HEK293T (cell line): ENCODE data around the gene MGAT2.

Source experiments
- ARNT ChIP-seq: fragments of 450-650 bp; IDR thresholded peaks from 2 replicates; pipeline ENCODE4 v1.6.1; 2017; ENCODE audit warnings: mild to moderate bottlenecking
- BHLHE40 ChIP-seq: fragments of 450-650 bp; IDR thresholded peaks from 2 replicates; pipeline ENCODE4 v1.6.1; 2016; ENCODE audit warnings: mild to moderate bottlenecking, moderate library complexity, borderline replicate concordance
- CTBP1 ChIP-seq: fragments of 450-650 bp; IDR thresholded peaks from 2 replicates; pipeline ENCODE4 v1.6.1; 2016; ENCODE audit warnings: borderline replicate concordance
- ELF4 ChIP-seq: fragments of 450-650 bp; IDR thresholded peaks from 2 replicates; pipeline ENCODE4 v1.6.1; 2017; ENCODE audit warnings: antibody characterized with exemption
- FOXA1 ChIP-seq: fragments of 450-650 bp; IDR thresholded peaks from 2 replicates; pipeline ENCODE4 v1.6.1; 2016; ENCODE audit warnings: mild to moderate bottlenecking
- FOXK2 ChIP-seq: fragments of 450-650 bp; IDR thresholded peaks from 2 replicates; pipeline ENCODE4 v1.6.1; 2016; ENCODE audit warnings: mild to moderate bottlenecking
- HDGF ChIP-seq: fragments of 450-650 bp; IDR thresholded peaks from 2 replicates; pipeline ENCODE4 v1.6.1; 2017; ENCODE audit warnings: antibody characterized with exemption, borderline replicate concordance
- LEF1 ChIP-seq: fragments of 450-650 bp; IDR thresholded peaks from 2 replicates; pipeline ENCODE4 v1.6.1; 2017; ENCODE audit warnings: mild to moderate bottlenecking, borderline replicate concordance
- NFRKB ChIP-seq: fragments of 450-650 bp; IDR thresholded peaks from 2 replicates; pipeline ENCODE4 v1.6.1; 2016; ENCODE audit warnings: mild to moderate bottlenecking, moderate library complexity
- SP1 ChIP-seq: fragments of 450-650 bp; IDR thresholded peaks from 2 replicates; pipeline ENCODE4 v1.6.1; 2017
- SUZ12 ChIP-seq: fragments of 450-650 bp; IDR thresholded peaks from 2 replicates; pipeline ENCODE4 v1.6.1; 2016; ENCODE audit warnings: mild to moderate bottlenecking
- TARDBP ChIP-seq: fragments of 450-650 bp; IDR thresholded peaks from 2 replicates; pipeline ENCODE4 v1.6.1; 2016
- ZNF384 ChIP-seq: fragments of 450-650 bp; IDR thresholded peaks from 2 replicates; pipeline ENCODE4 v1.6.1; 2016
- TF ChIP-seq, protein P1 (sequence below): fragments of 450-650 bp; IDR thresholded peaks from 2 replicates; pipeline ENCODE4 v1.6.1; 2016

DNA sequence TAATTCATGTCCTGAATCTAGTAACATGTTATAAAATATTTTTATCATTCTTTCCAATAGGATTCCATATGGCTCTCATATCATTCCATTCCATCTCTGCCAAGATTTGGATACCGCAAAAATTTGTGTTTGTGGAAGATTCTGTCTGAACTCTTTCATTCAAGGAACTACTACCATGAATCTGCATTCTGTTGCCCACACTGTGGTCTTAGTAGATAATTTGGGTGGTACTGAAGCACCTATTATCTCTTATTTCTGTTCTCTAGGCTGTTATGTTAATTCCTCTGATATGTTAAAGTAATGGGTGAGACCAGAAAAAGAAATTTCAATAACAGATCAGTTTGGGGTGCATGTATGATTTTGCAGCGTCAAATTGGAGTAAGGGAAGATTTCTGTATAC, 6.4 kb upstream of the MGAT2 start:
- TF ChIP-seq ZNF384 (no peak), TARDBP (no peak), SP1 (no peak), SUZ12 (no peak), ELF4 (no peak), LEF1 (no peak), CTBP1 (no peak), ARNT (no peak), NFRKB (no peak), FOXA1 (no peak), HDGF (no peak), BHLHE40 (no peak), FOXK2 (no peak)
- TF ChIP-seq, protein P1, sequence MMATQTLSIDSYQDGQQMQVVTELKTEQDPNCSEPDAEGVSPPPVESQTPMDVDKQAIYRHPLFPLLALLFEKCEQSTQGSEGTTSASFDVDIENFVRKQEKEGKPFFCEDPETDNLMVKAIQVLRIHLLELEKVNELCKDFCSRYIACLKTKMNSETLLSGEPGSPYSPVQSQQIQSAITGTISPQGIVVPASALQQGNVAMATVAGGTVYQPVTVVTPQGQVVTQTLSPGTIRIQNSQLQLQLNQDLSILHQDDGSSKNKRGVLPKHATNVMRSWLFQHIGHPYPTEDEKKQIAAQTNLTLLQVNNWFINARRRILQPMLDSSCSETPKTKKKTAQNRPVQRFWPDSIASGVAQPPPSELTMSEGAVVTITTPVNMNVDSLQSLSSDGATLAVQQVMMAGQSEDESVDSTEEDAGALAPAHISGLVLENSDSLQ = no peak
